Endodermal cell (in vitro differentiated cells): ENCODE measurements around the gene ZCCHC4. TPM values are rescaled to one million over a fixed set of nuclear protein-coding genes. Genes with fewer than 3 reads are reported as not detected.

ENCODE experiments used
- DNase-seq: peaks from one replicate; pipeline ENCODE4 v3.0.0-alpha.2; 2017
- H3K27ac ChIP-seq: 2 replicates; pipeline ENCODE4 v1.5.1; 2013; ENCODE audit warnings: mild to moderate bottlenecking, low read depth, low read length, moderate library complexity
- H3K27me3 ChIP-seq: 2 replicates; pipeline ENCODE4 v1.6.1; 2013; ENCODE audit warnings: mild to moderate bottlenecking, low read length, moderate library complexity; ENCODE audit not compliant: insufficient read depth, control insufficient read depth, poor library complexity, severe bottlenecking
- H3K36me3 ChIP-seq: 2 replicates; pipeline ENCODE4 v1.7.0; 2013; ENCODE audit warnings: mild to moderate bottlenecking, low read length, moderate library complexity; ENCODE audit not compliant: control insufficient read depth, insufficient read depth
- H3K4me1 ChIP-seq: one replicate; pipeline ENCODE4 v1.7.0; 2013; ENCODE audit warnings: low read length; ENCODE audit not compliant: control insufficient read depth, insufficient read depth
- H3K4me3 ChIP-seq: 2 replicates; pipeline ENCODE4 v1.5.1; 2013; ENCODE audit warnings: mild to moderate bottlenecking, low read length, moderate library complexity
- H3K9ac ChIP-seq: 2 replicates; pipeline ENCODE4 v1.6.1; 2013; ENCODE audit warnings: mild to moderate bottlenecking, low read length, moderate library complexity; ENCODE audit not compliant: poor library complexity, severe bottlenecking; ENCODE audit errors: extremely low read depth
- H3K9me3 ChIP-seq: 2 replicates; pipeline ENCODE4 v1.6.1; 2013; ENCODE audit warnings: mild to moderate bottlenecking, low read length, moderate library complexity; ENCODE audit not compliant: control insufficient read depth
- H3K27ac Mint-ChIP-seq: 2 replicates; pipeline ENCODE4 v1.8.0; 2020; ENCODE audit warnings: mixed read lengths
- H3K27me3 Mint-ChIP-seq: 2 replicates; pipeline ENCODE4 v1.8.0; 2021; ENCODE audit warnings: mild to moderate bottlenecking, mixed read lengths; ENCODE audit not compliant: insufficient read depth
- H3K36me3 Mint-ChIP-seq: 2 replicates; pipeline ENCODE4 v1.8.0; 2020; ENCODE audit warnings: low read depth, mixed read lengths
- H3K4me1 Mint-ChIP-seq: 2 replicates; pipeline ENCODE4 v1.8.0; 2020; ENCODE audit warnings: mixed read lengths
- H3K4me3 Mint-ChIP-seq: 2 replicates; pipeline ENCODE4 v1.8.0; 2020; ENCODE audit warnings: mild to moderate bottlenecking, moderate library complexity, mixed read lengths
- H3K9me3 Mint-ChIP-seq: 2 replicates; pipeline ENCODE4 v1.8.0; 2020; ENCODE audit warnings: mild to moderate bottlenecking, mixed read lengths
- WGBS, 2 experiments: methylation state at CpG; one replicate each; pipeline versions ENCODE4 v1.1.5 to v1.1.7; 2013; ENCODE audit warnings: missing lambda C conversion rate in 2 of 2, mixed read lengths in 1 of 2; ENCODE audit not compliant: insufficient coverage in 1 of 2, insufficient read length in 1 of 2; 5-methylcytosine and 5-hydroxymethylcytosine counted together
- total RNA-seq, 2 donors: library from RNA; stranded (reverse); fragmentation: NEBNext Ultra II Directional in 1 of 2; extraction: Animal tissue kit (Norgen Biotek cat#: 25700) in 1 of 2; gene quantifications; 2 replicates in 1 of 2; 3 replicates in 1 of 2; pipeline ENCODE4 v1.2.1, GENCODE V29; 2021
- TF ChIP-seq, protein P1 (sequence below): fragments of 200-600 bp; sonication (generic); conservative IDR thresholded peaks from 2 replicates; pipeline ENCODE4 v1.5.0; 2021; ENCODE audit warnings: antibody characterized with exemption, mild to moderate bottlenecking

Gene ZCCHC4
- total RNA-seq, 2 donors from 2014 or later = 11.1 to 19.7 TPM

DNA sequence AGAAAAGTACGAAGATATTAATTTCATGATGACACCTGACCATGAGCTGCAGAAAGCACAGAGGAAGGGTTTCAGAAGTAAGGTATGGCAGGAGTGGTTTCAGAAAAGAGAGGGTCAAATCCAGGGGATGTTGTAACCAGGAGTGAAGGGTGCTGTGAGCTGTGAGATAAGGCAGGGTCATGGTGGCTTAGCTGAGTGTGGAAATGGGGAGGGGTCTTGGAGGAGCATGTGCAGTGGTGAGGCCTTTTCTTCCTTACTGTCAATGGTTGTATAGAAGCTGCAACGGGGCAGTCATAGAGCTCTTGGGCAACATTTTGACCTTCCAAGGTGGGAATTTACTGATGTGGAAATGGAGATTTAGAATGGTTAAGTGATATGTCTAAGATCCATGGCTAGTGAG, 67.0 kb downstream of the ZCCHC4 start:
- no peaks in the 10 kb centered on the region for H3K9me3 Mint-ChIP-seq
- DNase-seq = no peak
- TF ChIP-seq, protein P1, sequence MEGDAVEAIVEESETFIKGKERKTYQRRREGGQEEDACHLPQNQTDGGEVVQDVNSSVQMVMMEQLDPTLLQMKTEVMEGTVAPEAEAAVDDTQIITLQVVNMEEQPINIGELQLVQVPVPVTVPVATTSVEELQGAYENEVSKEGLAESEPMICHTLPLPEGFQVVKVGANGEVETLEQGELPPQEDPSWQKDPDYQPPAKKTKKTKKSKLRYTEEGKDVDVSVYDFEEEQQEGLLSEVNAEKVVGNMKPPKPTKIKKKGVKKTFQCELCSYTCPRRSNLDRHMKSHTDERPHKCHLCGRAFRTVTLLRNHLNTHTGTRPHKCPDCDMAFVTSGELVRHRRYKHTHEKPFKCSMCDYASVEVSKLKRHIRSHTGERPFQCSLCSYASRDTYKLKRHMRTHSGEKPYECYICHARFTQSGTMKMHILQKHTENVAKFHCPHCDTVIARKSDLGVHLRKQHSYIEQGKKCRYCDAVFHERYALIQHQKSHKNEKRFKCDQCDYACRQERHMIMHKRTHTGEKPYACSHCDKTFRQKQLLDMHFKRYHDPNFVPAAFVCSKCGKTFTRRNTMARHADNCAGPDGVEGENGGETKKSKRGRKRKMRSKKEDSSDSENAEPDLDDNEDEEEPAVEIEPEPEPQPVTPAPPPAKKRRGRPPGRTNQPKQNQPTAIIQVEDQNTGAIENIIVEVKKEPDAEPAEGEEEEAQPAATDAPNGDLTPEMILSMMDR = no peak
- Histone ChIP-seq H3K4me1 (no peaks in the 10 kb centered on the region), H3K36me3 (peaks cover 41% of the 10 kb centered on the region), H3K9ac (no peak overlapping the region), H3K27me3 (no peaks in the 10 kb centered on the region), H3K9me3 (no peaks in the 10 kb centered on the region), H3K27ac (no peak overlapping the region), H3K4me3 (no peak overlapping the region)
- WGBS, 2 experiments = 93 to 97% methylated on average over 2 of the region's 2 CpGs
- H3K36me3 Mint-ChIP-seq = peaks cover 31% of the 10 kb centered on the region
- no peak overlapping the region for H3K4me3 Mint-ChIP-seq
- no peak overlapping the region for H3K27ac Mint-ChIP-seq
- peaks cover 11% of the 10 kb centered on the region for H3K4me1 Mint-ChIP-seq
- no peaks in the 10 kb centered on the region for H3K27me3 Mint-ChIP-seq

DNA sequence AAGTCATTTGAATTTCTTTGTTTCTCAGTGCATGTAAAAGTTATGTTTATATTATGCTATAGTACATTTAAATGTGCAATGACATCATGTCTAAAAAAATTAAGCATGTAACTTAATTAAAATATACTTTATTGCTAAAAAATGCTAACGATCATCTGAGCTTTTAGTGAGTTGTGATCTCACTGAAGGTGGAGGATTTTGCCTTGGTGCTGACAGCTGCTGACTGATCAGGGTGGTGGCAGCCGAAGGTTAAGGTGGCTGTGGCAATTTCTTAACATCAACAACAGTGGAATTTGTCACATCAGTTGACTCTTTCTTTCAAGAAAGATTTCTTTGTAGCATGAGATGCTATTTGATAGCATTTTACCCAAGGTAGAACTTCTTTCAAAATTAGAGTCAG, 71.1 kb downstream of the ZCCHC4 start:
- TF ChIP-seq, protein P1 = no peak
- no peaks in the 10 kb centered on the region for H3K9me3 ChIP-seq
- Mint-ChIP-seq H3K36me3 (peaks cover 62% of the 10 kb centered on the region), H3K27ac (no peak overlapping the region), H3K4me3 (no peak overlapping the region), H3K9me3 (no peaks in the 10 kb centered on the region), H3K4me1 (no peaks in the 10 kb centered on the region), H3K27me3 (no peaks in the 10 kb centered on the region)
- H3K4me3 ChIP-seq = no peak overlapping the region
- H3K4me1 ChIP-seq = no peaks in the 10 kb centered on the region
- no peak overlapping the region for H3K9ac ChIP-seq
- H3K27ac ChIP-seq = no peak overlapping the region
- peaks cover 62% of the 10 kb centered on the region for H3K36me3 ChIP-seq
- no peak for DNase-seq
- no peaks in the 10 kb centered on the region for H3K27me3 ChIP-seq
- 64% methylated on average over 2 of the region's 2 CpGs; no CpG with 5 or more reads in 1 of the 2 experiments for WGBS, 2 experiments

DNA sequence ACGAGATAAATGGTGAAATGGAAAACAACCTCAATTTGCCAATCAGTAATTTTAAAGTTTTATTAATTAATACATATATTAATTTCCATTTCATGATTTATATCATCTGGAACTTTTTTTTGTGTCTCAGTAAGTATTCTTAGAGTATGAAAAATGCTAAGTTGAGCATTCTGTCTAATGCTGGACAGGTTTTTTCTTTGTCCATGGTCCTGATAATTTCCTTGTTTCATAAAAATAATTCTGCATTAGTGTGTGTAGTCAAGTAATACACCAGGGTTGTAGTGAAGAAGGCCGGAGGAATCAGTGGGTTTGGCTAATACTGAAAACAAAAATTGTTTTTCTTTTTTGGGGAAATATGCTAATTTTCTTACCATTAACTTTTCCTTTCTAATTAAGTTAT, 74.4 kb downstream of the ZCCHC4 start:
- peaks cover 71% of the 10 kb centered on the region for H3K36me3 ChIP-seq

More for the DNA sequence above, 74.4 kb downstream of the ZCCHC4 start:
- WGBS, 2 experiments = 95% methylated on average over 2 of the region's 2 CpGs; no CpG with 5 or more reads in 1 of the 2 experiments
- H3K27ac Mint-ChIP-seq = no peak overlapping the region
- H3K36me3 Mint-ChIP-seq = peaks cover 74% of the 10 kb centered on the region
- no peaks in the 10 kb centered on the region for H3K9me3 Mint-ChIP-seq
- no peak for DNase-seq
- no peaks in the 10 kb centered on the region for H3K4me1 Mint-ChIP-seq
- Histone ChIP-seq H3K27ac (no peak overlapping the region), H3K4me1 (no peaks in the 10 kb centered on the region), H3K27me3 (no peaks in the 10 kb centered on the region), H3K9ac (no peak overlapping the region), H3K9me3 (no peaks in the 10 kb centered on the region), H3K4me3 (no peak overlapping the region)
- no peak overlapping the region for H3K4me3 Mint-ChIP-seq
- TF ChIP-seq, protein P1 = no peak
- no peaks in the 10 kb centered on the region for H3K27me3 Mint-ChIP-seq
